ENCODE data around the gene PAQR8.

The PAQR8 gene, protein sequence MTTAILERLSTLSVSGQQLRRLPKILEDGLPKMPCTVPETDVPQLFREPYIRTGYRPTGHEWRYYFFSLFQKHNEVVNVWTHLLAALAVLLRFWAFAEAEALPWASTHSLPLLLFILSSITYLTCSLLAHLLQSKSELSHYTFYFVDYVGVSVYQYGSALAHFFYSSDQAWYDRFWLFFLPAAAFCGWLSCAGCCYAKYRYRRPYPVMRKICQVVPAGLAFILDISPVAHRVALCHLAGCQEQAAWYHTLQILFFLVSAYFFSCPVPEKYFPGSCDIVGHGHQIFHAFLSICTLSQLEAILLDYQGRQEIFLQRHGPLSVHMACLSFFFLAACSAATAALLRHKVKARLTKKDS

GRCh38 chr6:52361945-52362442 is at the start of gene PAQR8:
TSS of gene PAQR8 (plus strand) at chr6:52362151. CDS start at chr6:52403214, 41,063 bp downstream.
- DNase-seq (ENCODE audit: low read depth), result peak; percentile 77

- no peak for DNase-seq (ENCODE audit: low read depth)
Observed at GRCh38 chr6:52312461-52312860, 49.5 kb upstream of the PAQR8 start.

GRCh38 chr6:52314752-52315151 is 47.2 kb upstream of the PAQR8 start:
- no peak for DNase-seq (ENCODE audit: low read depth)

DNA sequence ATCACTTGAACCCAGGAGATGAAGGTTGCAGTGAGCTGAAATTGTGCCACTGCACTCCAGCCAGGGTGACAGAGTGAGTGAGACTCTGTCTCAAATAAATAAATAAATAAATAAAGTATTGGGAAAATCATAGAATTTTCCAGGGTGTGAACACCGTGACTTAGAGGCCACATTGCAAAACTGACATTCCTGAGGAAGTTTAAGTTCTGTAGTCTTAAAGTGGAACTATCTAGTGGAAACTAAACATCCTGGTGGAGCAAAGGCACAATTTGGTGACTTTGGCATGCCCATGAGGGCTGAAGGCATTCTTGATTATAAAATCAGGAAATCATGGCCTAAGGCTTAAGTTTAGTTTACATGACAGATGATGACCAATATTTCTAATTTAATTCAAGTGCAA is 44.7 kb upstream of the PAQR8 start:
- no peak for DNase-seq (ENCODE audit: low read depth)

GRCh38 chr6:52317841-52318581 is 43.9 kb upstream of the PAQR8 start:
- no peak for DNase-seq (ENCODE audit: low read depth)

GRCh38 chr6:52324189-52324588 is 37.8 kb upstream of the PAQR8 start:
- no peak for DNase-seq (ENCODE audit: low read depth)

DNA sequence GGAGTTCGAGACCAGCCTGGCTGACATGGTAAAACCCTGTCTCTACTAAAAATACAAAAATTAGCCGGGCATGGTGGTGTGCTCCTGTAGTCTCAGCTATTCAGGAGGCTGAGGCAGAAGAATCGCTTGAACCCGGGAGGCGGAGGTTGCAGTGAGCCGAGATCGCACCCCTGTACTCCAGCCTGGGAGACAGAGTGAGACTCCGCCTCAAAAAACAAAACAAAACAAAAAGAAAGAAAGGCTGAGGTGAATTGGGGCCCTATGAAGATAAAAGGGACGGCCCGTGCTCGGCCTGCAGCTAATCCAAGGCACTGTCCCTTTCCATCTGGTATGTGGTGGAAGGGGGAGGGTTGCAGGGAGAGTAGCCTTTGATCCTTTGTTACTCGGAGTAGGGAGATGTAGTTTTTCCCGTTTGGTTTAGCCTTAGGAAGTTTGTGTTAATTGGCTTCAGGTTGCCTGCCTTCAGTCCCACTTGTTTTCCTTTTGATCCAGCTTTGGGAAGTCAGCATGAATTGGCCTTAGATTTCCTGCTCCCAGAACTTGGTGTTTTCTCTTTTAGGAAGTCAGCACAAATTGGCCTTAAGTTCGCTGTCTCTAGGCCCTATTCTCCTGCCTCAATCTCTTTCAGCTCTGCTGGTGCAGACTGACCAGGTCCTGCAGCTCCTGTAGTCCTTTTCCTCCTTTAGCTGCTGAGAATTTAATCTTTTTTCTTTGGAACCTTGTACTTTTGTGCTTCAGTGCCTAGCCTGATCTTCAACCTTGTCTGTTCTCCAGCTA is 36.1 kb upstream of the PAQR8 start:
- DNase-seq (ENCODE audit: low read depth), result no peak

DNA sequence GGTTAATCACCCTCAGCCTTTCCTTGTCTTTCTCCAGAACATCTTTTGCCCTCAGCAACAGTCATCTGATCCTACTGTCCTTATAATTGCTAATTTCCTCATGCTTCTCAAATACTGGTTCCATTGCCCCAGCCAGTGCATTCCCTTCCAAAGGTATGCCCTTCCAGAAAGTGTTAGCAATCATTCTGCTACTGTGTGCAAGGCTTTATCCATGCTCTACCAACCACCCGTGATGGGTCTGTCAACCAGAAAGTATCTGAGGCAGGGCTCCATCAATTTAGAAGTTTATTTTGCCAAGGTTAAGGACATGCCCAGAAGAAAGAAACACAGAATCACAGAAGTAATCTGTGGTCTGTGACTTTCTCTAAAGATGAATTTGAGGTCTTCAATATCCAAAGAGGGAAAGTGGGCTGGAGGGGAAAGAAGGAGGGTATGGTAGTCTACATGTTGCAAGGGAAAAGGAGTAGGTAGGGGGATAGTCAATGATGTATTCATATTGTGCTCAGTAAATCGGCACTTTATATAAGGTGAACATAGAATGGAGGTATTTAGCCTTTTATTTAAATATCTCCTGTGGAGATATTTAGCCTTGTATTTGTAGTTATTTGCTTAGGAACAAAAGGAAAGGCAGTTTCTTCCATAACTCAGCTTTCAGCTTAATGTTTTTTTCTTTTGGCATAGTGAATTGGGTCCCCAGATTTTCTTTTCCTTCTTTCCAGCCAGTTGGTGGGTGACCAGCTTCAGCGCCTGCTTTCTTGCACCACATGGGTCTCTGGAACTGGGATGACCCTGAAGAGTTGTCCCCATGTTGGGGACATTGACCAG is 35.2 kb upstream of the PAQR8 start:
- DNase-seq (ENCODE audit: low read depth), result no peak

DNA sequence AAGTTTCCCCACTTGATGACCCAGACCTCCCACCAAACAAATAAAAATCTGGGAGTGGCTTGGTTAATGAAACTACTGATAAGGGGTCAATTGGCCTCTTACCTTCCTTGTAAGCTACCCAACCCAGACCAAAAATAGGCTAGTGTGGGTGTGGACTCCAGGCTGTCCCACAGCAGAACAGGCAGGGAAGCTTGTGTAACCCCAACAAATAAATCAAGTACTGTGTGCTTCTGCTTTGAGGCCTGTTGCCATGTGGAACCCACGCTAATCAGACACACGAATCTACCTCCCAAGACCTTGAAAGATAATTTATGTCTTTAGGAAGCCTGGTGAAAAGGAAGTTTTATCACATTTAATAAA is 33.7 kb upstream of the PAQR8 start:
- no peak for DNase-seq (ENCODE audit: low read depth)

- no peak for DNase-seq (ENCODE audit: low read depth)
Observed at GRCh38 chr6:52328729-52329128, 33.2 kb upstream of the PAQR8 start.

- DNase-seq (ENCODE audit: low read depth), result no peak
Observed at GRCh38 chr6:52330470-52330869, 31.5 kb upstream of the PAQR8 start.

GRCh38 chr6:52331793-52332457 is 30.0 kb upstream of the PAQR8 start:
- no peak for DNase-seq (ENCODE audit: low read depth)

DNA sequence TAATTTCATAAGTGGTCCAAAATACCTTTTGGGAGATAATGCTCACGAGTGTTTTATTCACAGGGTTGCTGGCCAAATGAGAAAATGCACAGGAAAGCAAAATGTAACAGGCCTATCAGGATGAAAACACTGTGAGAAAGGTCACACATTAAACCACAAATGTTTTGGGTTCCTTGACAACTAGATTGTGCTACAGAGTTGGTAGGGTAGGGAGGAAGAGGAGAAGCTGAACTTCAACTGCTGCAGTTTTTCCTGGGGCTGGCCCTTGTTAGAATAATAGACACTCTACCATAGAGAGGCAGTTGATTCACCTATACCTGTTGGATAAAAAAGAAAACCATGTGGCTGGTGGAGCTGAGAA is 28.1 kb upstream of the PAQR8 start:
- DNase-seq (ENCODE audit: low read depth), result no peak

- no peak for DNase-seq (ENCODE audit: low read depth)
Observed at GRCh38 chr6:52335576-52335975, 26.4 kb upstream of the PAQR8 start.

DNA sequence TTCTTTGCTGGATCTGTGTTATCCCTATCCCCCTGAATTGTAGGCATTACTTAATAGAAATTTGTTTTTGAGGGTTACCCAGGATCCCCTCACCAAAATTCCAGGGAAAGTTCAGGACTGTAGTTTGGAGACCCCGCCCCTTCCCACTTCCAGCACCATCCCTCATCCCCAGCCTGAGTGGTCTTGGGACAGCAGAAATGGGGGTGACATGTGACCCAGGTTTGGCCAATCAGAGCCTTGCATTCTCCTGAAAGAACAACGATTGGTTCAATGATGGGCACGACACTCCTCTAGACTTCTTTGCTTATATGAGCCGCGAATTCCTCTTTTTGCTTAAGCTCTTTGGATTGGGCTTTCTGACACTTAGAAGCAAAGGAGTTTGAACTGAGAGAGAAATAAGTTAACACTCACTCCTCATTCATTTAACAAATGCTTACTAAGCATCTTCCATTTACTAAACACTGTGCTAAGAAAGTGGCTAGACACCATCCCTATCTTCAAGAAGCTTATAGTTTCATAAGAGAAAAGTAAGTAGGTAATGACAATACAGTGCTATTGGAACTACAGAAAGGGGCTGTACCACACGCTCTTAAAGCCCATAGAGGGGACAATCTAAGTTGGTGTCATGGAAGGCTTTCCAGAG is 24.9 kb upstream of the PAQR8 start:
- no peak for DNase-seq (ENCODE audit: low read depth)

DNA sequence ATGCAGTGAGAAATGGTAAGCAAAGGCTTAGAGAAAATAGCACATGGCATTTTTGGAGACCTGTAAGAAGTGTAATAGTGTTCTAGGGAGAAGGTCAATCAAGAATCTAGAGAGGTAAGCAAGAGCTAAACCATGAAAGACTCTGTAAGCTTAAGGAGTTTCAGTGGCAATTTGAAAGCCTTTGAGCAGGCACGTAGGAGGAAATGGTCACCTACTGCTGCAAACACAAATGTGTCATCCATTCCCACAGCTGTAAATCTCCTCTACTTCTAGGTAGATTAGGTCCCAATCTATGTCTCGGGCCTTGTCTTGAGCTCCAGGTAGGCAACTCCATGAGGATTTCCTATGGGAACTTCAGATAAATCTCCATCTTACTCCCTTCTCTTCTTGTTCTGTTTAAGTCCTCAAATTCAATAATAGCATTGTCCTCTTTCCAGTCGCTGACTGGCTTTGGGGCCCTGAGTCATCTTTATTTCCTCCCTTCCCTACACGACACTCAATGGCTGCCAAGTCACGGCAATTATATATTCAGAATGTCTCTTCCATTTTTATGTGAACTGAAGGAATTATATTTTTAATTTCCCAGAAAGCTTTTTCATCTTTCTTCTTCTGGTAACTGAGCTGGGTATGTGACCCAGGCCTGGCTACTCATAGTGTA is 24.2 kb upstream of the PAQR8 start:
- no peak for DNase-seq (ENCODE audit: low read depth)

GRCh38 chr6:52340603-52340880 is 21.4 kb upstream of the PAQR8 start:
- no peak for DNase-seq (ENCODE audit: low read depth)

GRCh38 chr6:52341561-52342260 is 20.2 kb upstream of the PAQR8 start:
- no peak for DNase-seq (ENCODE audit: low read depth)

DNA sequence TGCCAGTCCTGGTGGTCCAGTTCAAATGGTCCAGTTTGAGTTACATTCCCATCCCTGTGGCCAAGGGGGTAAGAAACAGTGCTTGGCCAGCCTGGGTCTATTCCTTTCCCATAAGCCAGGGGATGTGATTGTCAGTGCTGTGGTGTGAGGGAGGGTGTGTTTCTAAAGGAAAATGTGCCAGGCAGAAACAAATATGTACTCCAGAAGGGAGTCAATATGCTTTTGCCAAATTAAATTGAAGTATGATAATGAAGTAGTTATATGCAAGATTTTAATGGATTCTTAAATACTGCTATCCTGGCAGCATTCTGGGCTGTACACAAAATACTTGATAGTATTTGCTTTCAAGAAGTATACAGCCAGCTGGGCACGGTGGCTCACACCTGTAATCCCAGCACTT is 16.6 kb upstream of the PAQR8 start:
- DNase-seq (ENCODE audit: low read depth), result no peak

DNA sequence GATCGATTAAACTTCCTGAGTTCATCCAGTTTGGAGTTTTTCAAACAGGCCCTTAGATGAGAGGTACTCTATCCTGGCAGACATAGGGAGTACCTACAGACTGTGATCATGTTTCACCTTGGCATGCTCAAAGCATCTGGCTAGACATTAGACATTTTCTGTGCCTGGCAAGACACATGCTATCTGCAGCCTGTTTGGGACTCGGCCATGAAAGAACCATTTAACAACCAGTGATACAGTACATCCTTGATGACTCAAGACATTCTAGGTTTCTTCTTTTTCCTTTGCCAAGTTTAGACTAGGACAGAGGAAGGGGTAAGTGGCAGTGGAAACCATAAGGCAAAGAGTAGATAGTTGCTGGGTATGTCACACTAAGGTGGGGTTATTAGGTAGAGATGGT is 15.4 kb upstream of the PAQR8 start:
- no peak for DNase-seq (ENCODE audit: low read depth)

Measured in activated T-helper 1 cell treated with Interleukin-2 at 50 U/mL for 16 hours (primary cell).